Lower leg skin (tissue), 4 donors: Measurements from ENCODE around the gene NCEH1. TPM values are rescaled to one million over a fixed set of nuclear protein-coding genes. Genes with fewer than 3 reads are reported as not detected.
A peak's percentile ranks its signal among the peaks of the same experiment; 100 is the strongest.
"Not testable (repeated sequence)": the region's sequence is repeated elsewhere in the genome, so short reads cannot be mapped to it uniquely, and the experiment has no call there.

Source experiments
- DNase-seq, 2 donors: peaks; one replicate each; pipeline ENCODE4 v3.0.0-alpha.2; 2019; ENCODE audit warnings: low spot score in 2 of 2
- H3K4me3 ChIP-seq: fragments of 200-600 bp; sonication (generic); 2 replicates; pipeline ENCODE4 v1.5.1; 2017; ENCODE audit warnings: mild to moderate bottlenecking, low read depth; ENCODE audit not compliant: poor library complexity, severe bottlenecking
- POLR2A ChIP-seq, 2 donors: fragments of 450-650 bp; IDR thresholded peaks; one replicate each; pipeline ENCODE4 v1.6.1; 2016 to 2017; ENCODE audit warnings: antibody characterized with exemption in 2 of 2, mild to moderate bottlenecking in 1 of 2, moderate library complexity in 1 of 2
- WGBS, 2 donors: methylation state at CpG; one replicate each; pipeline ENCODE4 v1.1.5; 2018; 5-methylcytosine and 5-hydroxymethylcytosine counted together
- intact Hi-C: fragments of 100-400 bp; cut with DNase I; formaldehyde crosslinking; loops from one replicate; pipeline ENCODE4 v1.15.0; 2023; ENCODE audit warnings: low total_unique reads
- total RNA-seq, 4 donors: library from RNA; depleted of rRNA; stranded (reverse); fragments of >200 nt; gene quantifications; one replicate each; pipeline ENCODE4 v1.1.0, GENCODE V29; 2016
- TF ChIP-seq, protein P1 (sequence below), 3 donors: fragments of 450-650 bp; IDR thresholded peaks; one replicate each; pipeline ENCODE4 v1.5.1; 2016; ENCODE audit warnings: antibody characterized with exemption in 3 of 3, mild to moderate bottlenecking in 3 of 3, moderate library complexity in 2 of 3

The NCEH1 gene
- total RNA-seq, 4 donors from 2014 or later = 2.1 to 7.8 (median 6.3) TPM

- no peak for TF ChIP-seq POLR2A (IDR thresholded peaks at IDR 0.05)
- TF ChIP-seq, protein P1, sequence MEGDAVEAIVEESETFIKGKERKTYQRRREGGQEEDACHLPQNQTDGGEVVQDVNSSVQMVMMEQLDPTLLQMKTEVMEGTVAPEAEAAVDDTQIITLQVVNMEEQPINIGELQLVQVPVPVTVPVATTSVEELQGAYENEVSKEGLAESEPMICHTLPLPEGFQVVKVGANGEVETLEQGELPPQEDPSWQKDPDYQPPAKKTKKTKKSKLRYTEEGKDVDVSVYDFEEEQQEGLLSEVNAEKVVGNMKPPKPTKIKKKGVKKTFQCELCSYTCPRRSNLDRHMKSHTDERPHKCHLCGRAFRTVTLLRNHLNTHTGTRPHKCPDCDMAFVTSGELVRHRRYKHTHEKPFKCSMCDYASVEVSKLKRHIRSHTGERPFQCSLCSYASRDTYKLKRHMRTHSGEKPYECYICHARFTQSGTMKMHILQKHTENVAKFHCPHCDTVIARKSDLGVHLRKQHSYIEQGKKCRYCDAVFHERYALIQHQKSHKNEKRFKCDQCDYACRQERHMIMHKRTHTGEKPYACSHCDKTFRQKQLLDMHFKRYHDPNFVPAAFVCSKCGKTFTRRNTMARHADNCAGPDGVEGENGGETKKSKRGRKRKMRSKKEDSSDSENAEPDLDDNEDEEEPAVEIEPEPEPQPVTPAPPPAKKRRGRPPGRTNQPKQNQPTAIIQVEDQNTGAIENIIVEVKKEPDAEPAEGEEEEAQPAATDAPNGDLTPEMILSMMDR (IDR thresholded peaks at IDR 0.05) = no peak
- WGBS, 2 donors = 87 to 92% methylated on average over 2 of the region's 2 CpGs
- DNase-seq = no peak
- intact Hi-C loops = no loop called here
- no peak overlapping the region for H3K4me3 ChIP-seq
These were observed 24.1 kb upstream of the NCEH1 start for GRCh38 chr3:172735014-172735413.

- WGBS, 2 donors = 69 to 77% methylated on average over 1 of the region's 1 CpG
- TF ChIP-seq, protein P1 (IDR thresholded peaks at IDR 0.05) = no peak
- TF ChIP-seq POLR2A (IDR thresholded peaks at IDR 0.05) = no peak
- intact Hi-C loops = no loop called here
- no peak overlapping the region for H3K4me3 ChIP-seq
- no peak for DNase-seq
These were observed 15.5 kb upstream of the NCEH1 start for GRCh38 chr3:172726380-172726779.

DNA sequence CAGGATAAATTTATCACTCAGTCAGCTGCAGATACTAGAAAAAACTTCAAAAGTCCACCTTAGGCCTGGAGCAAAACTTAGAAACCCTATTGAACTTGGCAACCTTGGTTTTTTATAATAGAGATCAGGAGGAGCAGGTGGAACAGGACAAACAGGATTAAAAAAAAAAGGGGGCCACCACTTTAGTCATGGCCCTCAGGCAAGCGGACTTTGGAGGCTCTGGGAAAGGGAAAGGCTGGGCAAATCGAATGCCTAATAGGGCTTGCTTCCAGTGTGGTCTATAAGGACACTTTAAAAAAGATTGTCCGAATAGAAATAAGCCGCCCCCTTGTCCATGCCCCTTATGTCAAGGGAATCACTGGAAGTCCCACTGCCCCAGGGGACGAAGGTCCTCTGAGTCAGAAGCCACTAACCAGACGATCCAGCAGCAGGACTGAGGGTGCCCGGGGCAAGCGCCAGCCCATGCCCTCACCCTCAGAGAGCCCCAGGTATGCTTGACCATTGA is 11.7 kb upstream of the NCEH1 start:
- WGBS, 2 donors = 83 to 86% methylated on average over 8 of the region's 8 CpGs
- DNase-seq, H3K4me3 ChIP-seq, intact Hi-C loops: not testable (repeated sequence)

DNA sequence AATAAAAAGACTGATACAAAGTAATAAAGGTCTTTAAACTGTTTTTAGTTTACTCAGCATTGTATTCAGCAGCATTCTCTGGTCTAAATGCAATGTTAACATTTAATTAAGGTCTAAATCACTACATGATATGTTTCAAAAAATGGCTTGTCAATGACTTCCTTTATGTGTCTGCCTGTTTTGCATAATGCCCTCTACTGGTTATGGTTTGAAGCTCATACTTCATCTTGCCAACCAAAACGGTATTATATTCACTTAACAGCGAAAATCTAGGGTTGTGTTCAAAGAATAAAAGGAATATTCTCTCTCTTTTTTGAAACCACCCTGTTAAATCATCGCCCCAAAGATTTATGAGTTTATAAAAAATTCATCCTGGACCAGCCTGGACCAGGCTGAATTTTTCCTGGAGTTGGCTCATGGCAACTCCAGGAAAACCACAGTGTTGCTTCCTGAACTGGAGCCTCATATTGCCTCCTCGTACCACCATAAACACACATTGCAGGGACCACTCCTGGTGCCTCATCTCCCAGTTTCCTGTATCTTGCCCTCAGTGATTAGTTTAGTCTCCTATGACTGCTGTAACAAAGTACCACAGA is 6.7 kb upstream of the NCEH1 start:
- H3K4me3 ChIP-seq = no peak overlapping the region
- 56 to 67% methylated on average over 4 of the region's 4 CpGs for WGBS, 2 donors
- no peak for TF ChIP-seq POLR2A (IDR thresholded peaks at IDR 0.05)
- TF ChIP-seq, protein P1 (IDR thresholded peaks at IDR 0.05) = no peak
- intact Hi-C loops = no loop called here
- DNase-seq = no peak

- 67 to 81% methylated on average over 5 of the region's 5 CpGs for WGBS, 2 donors
- H3K4me3 ChIP-seq = no peak overlapping the region
- intact Hi-C loops = no loop called here
- DNase-seq = peak in 1 of 2 donors; percentile 43
- TF ChIP-seq, protein P1 (IDR thresholded peaks at IDR 0.05) = no peak
- no peak for TF ChIP-seq POLR2A (IDR thresholded peaks at IDR 0.05)
These were observed 5.6 kb upstream of the NCEH1 start for GRCh38 chr3:172716476-172716875.

DNA sequence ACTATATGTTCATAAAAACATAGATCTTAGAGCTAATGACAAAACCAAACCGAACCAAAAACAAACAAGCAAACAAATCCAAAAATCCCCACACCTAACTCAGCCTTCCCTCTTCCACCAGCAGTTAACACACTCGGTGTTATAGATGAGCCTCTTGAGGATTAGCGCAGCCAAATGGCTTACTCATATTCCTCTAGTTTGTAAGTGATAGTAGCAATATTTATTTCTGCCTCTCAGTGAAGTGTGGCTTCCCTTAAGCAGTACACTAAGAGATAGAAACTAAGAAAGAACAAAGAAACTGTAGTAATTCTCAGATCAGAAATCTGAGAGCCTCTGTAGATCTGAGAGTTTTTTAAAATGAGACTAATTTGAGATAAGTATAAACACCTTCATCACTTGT is 2.4 kb upstream of the NCEH1 start:
- TF ChIP-seq POLR2A (IDR thresholded peaks at IDR 0.05) = no peak
- TF ChIP-seq, protein P1 (IDR thresholded peaks at IDR 0.05) = no peak
- intact Hi-C loops = no loop called here
- WGBS, 2 donors = 62 to 72% methylated on average over 3 of the region's 3 CpGs
- no peak overlapping the region for H3K4me3 ChIP-seq
- DNase-seq = no peak
